HUDEP-2 (cell line): Measurements from ENCODE around the gene ITGA3.
"Not testable (repeated sequence)": the region's sequence is repeated elsewhere in the genome, so short reads cannot be mapped to it uniquely, and the experiment has no call there.

Source experiments
- DNase-seq, 76 experiments: peaks; one replicate each; lab custom pipeline; 2025; ENCODE audit not compliant: unreplicated experiment in 76 of 76; lab: John Stamatoyannopoulos, UW

ITGA3 gene

GRCh38 chr17:50051082-50051576, 4.8 kb upstream of the ITGA3 start:
- DNase-seq = peak in 5 of 76 experiments; percentile 0 to 40 (median 18)

DNA sequence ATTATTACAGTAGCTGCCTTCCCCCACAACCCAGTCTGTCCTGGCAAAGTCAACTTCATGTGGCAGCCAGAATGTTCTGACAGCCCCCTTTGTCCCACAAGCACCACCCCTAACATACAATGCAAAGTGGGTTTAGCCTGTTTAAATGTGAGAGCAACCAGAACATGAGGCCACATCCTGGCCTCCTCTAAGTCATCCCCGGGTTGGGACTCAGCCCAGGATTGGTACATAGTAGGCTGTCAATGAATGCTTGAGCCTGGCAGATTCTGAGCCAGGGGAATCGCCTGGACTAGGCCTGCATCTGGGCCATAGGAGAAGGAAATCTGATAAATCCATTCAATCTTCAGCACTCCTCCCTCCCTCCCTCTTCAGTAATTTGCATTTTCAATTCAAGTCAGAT, 4.3 kb upstream of the ITGA3 start:
- DNase-seq = no peak

- no peak for DNase-seq
These were observed 3.6 kb upstream of the ITGA3 start for GRCh38 chr17:50052241-50052796.

DNA sequence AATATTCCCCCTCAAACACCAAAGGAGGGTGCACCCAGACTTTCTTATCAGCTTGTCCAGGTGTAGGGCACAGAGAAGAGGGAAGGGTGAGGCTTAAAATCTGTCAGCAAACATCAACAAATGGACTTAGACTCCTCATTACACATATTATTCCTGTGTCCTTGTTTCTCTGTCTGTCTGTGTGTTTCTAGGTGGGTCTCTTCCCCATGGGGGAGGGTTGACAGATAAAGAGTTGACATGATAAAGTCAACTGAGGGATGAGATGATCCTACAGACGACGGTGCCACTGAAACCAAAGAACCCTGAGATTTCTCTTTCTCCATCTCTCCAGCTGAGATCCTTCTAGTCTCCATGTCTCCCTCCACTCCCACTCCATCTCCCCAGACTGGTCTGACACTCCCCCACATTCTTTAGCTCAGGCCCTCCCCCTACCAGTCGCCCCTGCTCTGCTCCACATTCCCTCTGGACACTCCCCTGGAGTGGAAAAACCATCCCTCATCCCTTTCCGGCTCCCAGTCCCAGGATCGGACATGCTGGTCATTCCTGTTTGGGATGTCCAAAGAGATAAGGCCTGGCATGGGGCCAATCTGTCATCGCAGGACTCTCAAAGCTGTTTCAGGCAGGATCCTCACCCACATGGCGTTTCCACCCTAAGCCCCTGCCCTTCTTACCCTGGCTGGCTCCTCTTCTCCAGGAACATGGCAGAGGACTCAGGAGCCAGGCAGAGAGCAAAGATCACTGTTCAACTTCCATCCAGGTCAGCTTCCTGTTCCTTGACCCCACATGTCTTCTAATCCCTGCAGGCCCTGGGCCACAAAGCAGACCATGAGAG, 2.9 kb upstream of the ITGA3 start:
- no peak for DNase-seq

DNA sequence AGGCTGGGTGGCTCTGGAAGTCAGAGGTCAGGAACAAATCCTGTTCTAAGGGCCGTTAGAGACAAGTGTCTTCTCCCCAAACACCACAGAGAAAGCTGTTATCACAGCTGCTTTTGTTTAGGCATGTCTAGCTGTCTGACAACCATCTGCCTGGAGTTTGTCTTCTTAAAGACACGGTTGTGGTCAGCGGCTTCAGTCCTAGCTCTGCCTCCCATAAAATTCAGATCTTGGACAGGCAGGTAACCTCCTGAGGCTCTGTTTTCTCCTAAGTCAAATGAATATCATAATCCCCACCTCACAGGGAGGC, 2.3 kb upstream of the ITGA3 start:
- no peak for DNase-seq

DNA sequence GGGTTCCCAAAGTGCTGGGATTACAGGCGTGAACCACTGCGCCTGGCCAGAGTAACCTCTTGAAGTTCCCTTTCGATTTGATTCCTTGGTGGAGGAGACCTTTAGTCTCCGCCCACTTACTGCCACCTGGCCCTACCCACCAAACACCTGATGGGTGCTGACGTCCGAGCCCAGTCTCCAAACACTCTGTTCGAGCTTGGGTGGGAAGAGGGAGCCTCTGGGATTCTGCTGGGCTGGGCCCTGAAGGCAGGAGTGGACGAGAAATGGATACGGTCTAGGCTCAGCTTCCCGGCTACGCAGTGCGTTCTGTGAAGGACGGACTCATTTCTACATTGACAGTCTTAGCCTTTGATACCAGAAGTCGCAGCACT, 870 bp upstream of the ITGA3 start:
- DNase-seq = no peak

DNA sequence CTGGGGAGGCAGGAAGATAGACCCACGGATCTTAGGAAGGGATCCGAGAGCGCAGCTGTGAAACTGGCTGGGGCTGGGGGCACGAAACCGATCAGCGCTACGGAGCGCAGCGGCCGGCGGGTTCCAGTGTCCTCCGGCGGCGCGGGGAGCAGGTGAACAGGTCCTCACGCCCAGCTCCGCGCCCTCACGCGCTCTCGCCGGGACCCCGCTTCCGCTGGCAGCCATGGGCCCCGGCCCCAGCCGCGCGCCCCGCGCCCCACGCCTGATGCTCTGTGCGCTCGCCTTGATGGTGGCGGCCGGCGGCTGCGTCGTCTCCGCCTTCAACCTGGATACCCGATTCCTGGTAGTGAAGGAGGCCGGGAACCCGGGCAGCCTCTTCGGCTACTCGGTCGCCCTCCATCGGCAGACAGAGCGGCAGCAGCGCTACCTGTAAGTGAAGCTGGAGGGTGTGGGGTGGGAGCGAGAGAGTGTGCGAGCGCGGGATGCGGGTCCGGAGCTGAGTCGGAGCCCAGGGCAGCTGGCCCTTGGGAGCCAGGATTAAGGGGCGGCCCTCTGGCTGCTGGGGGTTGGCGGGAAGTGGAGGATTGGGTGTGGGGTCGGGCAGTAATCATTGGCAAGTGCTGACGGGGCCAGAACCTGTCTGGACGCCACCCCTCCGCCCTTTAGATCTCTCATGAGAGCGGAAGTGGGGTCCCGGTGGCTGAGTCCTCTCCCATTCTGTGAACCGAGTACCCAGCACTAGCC, 479 bp downstream of the ITGA3 start:
- DNase-seq = peak in 1 of 76 experiments; percentile 6

DNA sequence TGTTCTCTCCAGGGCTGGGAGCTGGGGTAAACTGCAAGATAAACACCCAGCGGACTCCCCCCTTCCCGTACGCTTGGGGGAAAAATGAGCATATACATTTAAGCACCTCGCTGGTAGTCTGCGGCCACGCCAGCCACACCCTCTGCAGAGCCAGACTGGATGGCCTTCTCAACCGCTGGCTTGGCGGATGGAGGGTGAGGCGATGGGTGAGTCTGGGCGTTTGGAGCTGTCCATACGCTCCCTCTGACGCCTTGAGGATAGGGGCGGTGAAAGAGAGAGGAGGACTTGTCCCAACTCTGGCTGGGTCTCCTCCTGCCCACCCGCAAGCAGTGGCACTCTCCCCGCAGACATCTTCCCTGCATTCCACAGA, 1.0 kb downstream of the ITGA3 start:
- no peak for DNase-seq

DNA sequence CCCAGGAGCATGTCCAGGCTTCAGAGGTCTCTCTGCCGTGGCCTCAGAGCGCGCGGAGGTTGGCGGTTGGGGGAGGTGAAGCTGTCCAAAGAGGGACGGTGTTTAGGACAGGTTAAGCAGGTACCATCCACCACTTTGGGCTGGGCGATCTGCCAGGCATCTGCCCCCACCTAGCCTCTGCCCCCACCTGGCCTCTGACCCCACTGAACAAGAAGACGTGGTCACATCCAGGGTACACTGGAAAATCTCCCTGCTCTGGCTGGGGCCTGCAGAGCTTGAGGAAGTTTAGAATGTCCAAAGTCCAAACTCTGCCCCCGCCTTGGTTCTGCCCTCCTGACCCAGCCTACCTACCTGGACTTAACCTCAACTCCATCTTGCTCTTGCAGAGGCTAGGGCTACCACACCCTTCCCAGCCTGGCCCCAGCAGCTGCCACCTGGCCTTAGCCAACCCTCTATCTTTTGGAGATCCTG, 1.6 kb downstream of the ITGA3 start:
- DNase-seq = no peak

DNA sequence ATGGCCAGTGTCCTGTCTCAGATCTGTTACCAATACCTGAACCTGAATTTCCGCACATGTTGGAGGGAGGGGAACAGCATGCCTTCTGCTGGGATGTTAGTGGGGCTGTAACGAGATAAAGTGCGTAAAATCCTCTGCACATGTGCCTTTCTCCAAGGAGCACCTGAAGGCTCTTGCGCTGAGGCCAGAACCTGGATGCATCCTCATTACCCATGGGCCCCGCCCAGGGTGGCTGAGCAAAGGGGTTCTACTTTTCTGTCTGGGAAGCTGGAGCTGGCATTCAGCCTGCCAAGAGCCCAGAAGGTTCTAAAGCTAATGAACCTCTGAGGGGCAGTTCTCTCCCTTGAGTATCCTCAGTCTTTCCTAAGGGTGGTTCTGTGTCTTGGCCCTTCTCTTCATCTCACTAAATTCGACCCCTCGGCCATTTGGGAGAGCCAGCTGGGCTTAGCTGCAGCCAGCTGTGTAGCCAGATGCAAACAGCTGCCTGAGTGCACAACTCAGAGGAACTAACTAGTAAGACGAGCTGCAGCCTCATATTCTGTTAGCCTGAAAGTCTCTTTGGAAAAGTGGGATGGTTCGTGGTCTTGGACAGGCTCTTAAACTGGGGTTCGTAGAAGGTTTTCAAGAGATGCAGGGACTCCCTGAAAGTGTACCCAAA, 2.5 kb downstream of the ITGA3 start:
- DNase-seq = no peak

GRCh38 chr17:50059256-50059655, 3.3 kb downstream of the ITGA3 start:
- no peak for DNase-seq

GRCh38 chr17:50059759-50060273, 3.9 kb downstream of the ITGA3 start:
- DNase-seq = no peak

DNA sequence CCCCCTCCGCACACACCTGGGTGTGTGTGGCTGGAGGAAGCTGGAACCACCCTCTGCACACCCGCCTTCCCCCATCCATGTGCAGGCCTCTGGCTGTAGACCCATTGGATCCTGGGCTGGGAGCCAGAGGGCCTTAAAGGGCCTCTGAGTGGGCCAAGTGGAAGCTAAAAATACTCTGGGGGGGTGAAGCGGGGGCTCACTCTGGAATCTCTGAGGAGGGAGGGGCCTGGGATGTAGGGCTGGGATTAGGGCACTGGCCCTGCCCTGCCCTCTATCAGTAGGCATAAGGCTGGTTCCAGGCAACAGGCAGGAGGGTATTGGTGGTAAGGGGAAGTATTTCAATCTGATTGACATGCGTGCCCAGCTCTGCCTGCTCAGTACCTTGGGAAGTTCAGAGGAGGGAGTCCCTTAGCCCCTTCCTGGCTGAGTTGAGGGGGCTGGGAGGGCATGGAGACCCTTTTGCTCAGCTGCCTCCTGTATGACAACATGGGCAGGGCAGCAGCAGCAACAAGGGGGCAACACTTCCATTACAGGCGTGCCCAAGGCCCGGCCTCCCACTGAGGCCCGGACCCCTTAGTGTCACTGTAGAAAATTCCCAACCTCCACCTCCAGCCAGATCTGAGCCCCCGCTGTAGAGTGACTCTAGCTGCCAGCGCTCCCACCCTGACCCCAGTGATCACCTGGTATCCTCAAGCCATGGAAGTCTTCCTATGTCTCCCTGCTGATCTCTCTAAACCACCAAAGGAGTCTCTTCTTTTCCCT, 5.2 kb downstream of the ITGA3 start:
- no peak for DNase-seq

DNA sequence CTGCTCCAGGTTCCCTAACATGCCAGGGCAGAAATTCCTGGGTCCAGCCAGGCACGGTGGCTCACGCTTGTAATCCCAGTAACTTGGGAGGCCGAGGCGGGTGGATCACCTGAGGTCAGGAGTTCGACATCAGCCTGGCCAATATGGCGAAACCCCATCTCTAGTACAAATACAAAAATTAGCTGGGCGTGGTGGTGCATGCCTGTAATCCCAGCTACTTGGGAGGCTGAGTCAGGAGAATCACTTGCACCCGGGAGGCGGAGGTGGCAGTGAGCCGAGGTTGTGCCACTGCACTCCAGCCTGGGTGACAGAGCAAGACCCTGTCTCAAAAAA, 5.8 kb downstream of the ITGA3 start:
- DNase-seq = not testable (repeated sequence)

DNA sequence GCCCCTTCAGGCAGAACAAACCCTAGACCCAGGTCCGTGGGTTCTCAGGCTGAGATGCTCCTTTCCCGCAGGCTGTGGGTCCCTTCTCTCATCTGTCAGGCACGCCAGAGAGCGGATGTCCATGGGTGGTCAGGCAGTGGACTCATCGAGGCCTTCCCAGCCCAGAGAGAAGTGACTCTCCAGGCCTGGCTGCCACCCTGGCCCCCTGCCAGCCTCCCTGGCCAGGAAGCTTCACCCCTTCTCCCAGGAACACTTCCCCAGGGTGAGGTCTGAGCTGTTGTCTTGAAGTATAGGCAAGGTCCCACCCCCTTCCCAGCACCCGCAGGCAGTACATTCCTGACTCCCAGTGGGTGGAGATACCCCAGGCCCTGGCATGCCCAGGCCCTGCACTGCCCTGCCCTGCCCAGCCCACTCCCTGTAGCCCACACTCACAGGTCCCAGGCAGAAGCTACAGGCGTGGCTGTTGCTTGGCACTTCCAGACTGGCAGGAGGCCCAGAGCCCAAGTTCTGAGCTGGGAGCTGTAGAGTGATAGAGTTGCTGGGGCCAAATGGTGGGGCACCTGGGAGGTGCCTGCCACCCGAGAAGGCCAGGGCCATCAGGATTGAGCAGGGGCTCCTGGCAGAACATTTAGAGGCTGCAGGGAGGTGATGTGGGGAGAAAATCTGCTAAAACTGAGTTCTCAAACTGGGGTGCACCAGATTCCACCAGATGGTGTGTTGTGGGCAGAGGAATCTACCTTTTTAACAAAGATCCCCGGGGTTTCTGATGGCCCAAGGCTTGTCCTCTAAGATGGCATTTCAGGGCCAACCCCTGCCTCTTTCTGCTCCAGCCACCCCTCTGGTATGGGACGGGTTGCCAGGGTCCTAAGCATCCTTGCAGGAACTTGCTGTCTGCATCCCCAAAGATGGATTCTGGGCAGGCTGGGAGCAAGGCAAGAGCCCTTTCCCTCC, 6.7 kb downstream of the ITGA3 start:
- no peak for DNase-seq

DNA sequence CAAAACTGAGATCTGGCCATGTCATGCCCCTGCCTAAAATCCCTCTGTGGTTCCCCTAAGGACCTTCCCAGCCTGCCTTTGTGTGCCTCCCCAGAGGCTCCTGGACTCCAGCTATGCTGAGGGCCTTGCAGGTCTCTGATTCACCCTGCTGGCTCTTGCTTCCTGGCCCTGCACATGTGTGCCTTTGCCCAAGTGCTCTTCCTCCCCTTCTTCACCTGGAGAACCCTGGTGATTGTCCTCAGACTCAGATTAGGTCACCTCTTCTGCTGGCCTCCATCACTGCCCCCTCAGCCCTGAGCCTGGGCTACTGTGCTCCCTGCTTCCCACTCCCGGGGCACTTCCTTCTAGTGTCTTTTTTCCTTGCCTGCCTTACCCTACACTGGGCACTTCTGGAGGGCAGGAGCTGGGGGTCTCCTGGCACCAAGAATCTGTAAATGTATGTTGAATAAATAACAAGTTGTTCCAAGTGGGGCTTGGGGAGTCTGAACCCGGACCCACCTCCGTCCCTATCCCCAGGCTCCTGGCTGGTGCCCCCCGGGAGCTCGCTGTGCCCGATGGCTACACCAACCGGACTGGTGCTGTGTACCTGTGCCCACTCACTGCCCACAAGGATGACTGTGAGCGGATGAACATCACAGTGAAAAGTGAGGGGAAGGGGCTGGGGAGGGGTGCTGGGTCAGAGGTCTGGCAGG, 7.8 kb downstream of the ITGA3 start:
- DNase-seq = no peak

DNA sequence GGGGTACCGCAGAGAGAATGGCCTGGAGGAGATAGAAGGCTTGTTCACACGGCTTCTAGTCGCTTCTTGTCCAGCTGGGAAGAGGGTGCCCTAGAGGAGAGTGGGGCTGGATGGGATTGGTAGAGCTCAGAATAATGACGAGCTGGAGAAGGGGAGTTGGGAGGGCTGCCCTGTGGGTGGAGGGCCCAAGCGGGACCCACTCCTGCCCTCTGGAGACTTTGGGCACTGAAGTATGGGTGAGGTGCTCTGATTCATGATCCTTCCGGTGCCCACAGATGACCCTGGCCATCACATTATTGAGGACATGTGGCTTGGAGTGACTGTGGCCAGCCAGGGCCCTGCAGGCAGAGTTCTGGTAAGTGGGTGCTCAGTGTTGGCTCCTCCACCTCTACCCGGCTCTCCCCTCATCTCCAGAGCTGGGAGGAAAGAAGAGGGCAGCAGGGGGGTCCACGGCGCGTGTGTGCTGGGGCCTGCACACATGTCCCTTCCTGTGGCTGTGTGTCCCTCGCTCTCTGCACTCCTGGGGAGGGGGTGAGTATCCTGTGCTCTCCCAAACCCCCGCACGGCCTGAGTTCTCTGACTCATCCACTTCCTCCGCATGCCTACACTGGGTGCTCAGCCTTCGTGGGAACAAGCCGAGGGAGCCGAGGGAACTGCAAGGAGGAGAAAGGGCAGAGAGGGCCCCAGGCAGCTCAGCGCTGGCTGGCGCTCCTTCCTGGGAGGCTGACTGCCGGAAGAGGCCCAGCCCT, 8.5 kb downstream of the ITGA3 start:
- DNase-seq = no peak

DNA sequence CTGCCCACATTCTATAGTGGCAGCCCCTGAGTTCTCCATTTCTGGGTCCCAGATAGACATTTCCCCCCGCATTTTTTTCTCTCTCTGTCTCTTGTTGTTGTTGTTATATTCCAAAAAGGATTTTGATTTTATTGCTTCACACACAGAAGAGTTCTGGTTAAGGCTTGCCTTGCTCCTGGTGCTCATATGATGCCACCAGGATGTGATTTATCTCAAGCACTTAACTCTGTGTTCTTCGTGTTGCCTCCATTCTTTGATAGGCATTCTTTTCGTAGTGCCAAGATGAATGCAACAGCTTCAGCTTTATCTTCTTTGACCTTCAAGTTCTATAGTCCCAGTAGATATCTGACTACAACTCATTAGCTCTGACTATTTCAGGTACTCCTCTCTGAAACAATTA, 9.1 kb downstream of the ITGA3 start:
- no peak for DNase-seq
